ENCODE data around the gene PCDHB13.

- no peak for TF ChIP-seq YY1 (IDR thresholded peaks at IDR 0.05; ENCODE audit: insufficient read depth, insufficient read length)
- TF ChIP-seq SUZ12 (IDR thresholded peaks at IDR 0.05; ENCODE audit: extremely low read depth, insufficient read depth, insufficient read length) = no peak
These were observed 17.4 kb upstream of the PCDHB13 start for GRCh38 chr5:141196363-141196762.

Measured in NT2/D1 (cell line).